Measurements from ENCODE around the gene MTFR1L.
A peak's percentile ranks its signal among the peaks of the same experiment; 100 is the strongest.

DNA sequence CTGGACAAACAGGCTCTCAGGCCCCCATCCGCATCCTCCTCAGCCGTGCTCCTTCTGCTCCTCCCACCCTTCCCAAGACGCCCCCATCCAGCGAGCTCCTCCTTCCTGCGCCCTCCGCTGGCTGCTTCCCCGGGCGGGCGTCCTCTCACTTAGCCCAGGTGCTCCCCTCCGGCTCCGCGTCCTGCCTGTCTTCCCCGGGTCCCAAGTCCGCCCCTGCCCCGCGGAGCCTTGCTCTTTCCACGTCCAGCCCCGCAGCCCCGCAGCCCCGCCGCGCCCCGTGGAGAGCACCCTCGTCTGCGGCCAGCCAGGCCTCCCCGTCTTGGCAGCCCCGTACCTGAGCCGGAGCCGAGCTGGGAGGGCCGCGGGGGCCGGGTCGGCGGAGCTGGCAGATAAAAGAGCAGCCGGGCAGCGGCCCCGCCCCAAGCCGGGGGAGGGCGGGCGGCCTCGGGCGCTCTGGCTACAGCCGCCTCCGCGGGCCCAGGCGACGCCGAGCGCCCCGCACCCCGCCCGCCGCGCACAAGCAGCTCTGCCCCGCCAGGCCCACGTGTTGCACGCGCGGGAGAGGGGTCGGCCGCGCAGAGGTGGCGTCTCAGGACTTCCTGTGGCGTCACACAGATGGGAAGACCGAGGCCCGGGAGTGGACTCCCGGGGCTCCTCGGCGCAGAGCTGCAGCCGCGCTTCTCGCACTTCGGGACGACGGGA lies 55.6 kb downstream of the MTFR1L start, which contains the start of gene PAQR7:
- 0 out of 2 replicates have a peak, but pooled peaks have one; percentile 9 for TF ChIP-seq CTCF (IDR thresholded peaks at IDR 0.05; ENCODE audit: low read length)
- no peak for TF ChIP-seq EZH2 (IDR thresholded peaks at IDR 0.05; ENCODE audit: borderline replicate concordance, low read length)
